Activated naive CD4-positive, alpha-beta T cell (primary cell): ENCODE measurements around the gene PCDHGA4.
A peak's percentile ranks its signal among the peaks of the same experiment; 100 is the strongest.
"Not testable (repeated sequence)": the region's sequence is repeated elsewhere in the genome, so short reads cannot be mapped to it uniquely, and the experiment has no call there.

Experiments
- DNase-seq, 4 experiments: peaks; one replicate each; lab custom pipeline; 2025; lab: John Stamatoyannopoulos, UW

The PCDHGA4 gene

DNA sequence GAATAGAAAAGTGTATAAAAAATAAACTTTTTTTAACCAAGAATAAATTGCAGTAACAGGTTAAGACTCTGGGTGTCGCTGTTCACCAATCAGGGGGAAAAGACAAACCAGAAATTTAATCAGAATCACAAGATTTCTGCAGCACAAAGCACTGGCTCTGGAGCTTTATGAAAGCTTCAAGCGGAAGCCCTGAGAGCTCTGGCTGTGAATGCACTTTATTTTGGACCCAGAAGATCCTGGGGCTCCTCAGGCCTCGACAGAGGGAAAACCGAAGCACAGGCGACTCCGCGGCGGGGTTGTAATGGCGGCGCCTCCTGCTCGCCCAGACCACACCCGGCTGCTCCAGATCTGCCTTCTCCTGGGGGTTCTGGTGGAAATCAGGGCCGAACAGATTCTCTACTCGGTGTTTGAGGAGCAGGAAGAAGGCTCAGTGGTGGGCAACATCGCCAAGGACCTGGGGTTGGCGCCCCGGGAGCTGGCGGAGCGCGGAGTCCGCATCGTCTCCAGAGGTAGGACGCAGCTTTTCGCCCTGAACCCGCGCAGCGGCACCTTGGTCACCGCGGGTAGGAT lies at the start of gene PCDHGA4:
Gene PCDHGA4, plus strand, starts transcription at position 122 of the 570 bp plus-strand sequence. Its CDS starts 87 bp downstream, at position 209.
- DNase-seq, result no peak

- no peak for DNase-seq
Observed at GRCh38 chr5:141306630-141307029, 48.2 kb upstream of the PCDHGA4 start.

DNA sequence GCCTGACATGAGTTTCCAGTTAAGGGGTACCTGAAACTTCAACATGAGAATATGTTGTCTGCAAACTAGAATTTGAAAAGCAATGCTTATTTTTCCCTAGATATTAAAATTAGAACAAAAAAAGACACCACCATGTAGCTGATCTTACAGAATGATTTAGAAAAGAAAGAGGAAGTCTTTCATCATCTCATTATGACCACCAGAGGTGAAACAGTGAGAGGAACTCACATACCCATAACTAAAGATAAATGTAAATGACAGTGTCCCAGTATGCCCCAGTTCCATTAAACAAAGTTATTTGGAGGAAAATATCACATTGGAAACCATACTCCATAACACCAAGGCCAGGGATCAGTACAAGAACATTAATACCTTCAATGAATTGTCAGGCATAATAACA lies 41.1 kb upstream of the PCDHGA4 start:
- no peak for DNase-seq

GRCh38 chr5:141316963-141317362 lies 37.9 kb upstream of the PCDHGA4 start:
- not testable (repeated sequence) for DNase-seq

- no peak for DNase-seq
Observed at GRCh38 chr5:141319202-141319601, 35.6 kb upstream of the PCDHGA4 start.

DNA sequence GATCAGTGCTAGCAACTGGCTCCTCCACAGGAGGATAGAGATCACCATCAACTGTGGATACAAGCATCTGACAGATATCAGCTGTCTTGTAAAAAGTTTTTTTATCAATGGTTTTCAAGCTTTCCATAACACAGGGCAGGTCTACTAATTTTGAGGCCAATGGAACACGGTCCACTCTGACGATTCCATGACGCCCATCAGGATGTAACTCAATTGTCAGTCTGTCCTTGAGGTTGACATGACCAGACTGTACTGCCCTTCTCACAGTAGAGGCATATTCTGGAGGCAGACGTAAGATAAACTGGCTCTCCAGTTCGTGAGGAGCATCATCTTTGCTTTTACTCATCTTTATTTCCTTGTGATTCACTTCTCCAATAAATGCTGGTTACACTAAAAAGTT lies 35.1 kb upstream of the PCDHGA4 start:
- no peak for DNase-seq

- peak; percentile 75 to 89 (median 84) for DNase-seq
Observed at GRCh38 chr5:141320225-141321169, 34.3 kb upstream of the PCDHGA4 start, which contains the start of gene TAF7. Gene TAF7, minus strand, starts transcription at chr5:141320784. Its CDS starts 740 bp downstream, at chr5:141320044.

DNA sequence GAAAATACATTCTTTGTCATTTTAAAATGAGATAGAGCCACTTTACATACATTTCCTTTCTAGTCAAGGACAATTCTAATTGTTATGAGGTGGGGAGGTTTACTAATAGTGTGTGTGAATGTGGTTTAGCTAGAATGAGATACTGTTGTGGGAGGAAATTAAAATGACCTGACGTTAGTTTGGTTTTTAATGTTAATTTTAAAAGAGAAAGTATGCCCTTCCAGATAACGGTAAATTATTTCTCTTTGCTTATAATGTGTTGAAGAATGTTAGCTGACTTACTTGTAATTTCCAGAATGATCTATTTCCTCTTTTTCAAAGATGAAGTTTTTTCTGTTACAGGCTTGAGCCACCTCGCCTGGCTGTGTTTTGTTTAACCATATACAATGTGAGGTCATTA lies 32.6 kb upstream of the PCDHGA4 start:
- DNase-seq, result no peak

DNA sequence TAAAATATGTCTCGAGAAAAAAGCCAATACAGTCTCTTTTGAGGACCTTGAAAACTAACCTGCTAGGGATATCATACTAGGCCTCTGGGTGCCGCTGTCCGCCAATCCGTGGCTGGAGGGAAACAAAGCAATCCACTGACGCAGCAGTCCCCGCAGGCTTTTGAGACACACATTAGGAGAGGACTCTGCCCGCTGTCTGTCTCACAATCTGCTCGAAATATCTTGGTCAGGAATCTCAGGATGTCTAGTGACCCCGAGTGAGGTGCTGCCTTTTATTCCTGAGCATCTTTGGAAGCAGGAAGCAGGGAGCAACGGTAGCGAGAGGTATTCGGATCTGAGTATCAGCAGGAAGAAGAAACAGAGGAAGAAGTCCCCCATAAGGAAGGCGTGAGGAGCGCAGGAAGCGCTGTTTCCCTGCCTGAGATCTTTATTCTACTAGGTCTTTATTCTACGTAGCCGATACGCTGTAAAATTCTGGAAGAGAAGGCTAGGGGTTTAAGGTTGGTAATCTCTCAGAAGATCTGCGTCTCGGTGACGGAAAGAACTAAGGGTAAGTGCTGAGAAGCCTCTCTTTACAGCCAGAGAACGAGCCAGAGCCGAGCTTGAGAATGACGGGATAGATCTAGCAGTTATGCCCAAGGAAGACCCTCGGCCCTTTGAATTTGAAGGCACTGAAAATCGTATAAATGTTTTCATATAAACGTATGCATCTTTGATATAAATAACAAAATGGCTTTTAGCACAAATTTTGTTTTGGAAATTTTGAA lies 28.6 kb upstream of the PCDHGA4 start:
- DNase-seq, result peak in 3 of 4 experiments; percentile 5 to 49 (median 24)

- no peak for DNase-seq
Observed at GRCh38 chr5:141328231-141328630, 26.6 kb upstream of the PCDHGA4 start.

DNA sequence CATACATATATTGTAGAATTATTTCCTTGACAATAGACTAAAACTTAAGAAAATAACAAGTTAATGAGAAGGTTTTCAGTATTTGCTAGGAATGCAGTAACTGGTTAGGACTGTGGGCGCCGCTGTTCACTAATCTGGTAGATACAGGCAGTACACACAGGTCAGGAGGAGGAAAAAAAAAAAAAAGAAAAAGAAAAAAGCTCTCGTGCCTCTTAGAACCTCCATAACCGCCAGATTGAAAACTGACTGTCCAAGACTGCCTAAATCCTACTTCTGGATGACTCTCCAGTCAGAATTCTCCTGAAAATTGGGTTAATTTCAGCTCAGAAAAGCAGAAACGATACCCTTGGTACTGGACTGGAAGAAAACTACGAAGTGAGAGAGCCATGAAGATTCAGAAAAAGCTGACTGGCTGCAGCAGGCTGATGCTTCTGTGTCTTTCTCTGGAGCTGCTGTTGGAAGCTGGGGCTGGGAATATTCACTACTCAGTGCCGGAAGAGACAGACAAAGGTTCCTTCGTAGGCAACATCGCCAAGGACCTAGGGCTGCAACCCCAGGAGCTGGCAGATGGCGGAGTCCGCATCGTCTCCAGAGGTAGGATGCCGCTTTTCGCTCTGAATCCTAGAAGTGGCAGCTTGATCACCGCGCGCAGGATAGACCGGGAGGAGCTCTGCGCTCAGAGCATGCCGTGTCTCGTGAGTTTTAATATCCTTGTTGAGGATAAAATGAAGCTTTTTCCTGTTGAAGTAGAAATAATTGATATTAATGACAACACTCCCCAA lies 24.3 kb upstream of the PCDHGA4 start, which contains the start of gene PCDHGA1:
Gene PCDHGA1, plus strand, starts transcription at position 216 of the 782 bp plus-strand sequence.
- no peak for DNase-seq

DNA sequence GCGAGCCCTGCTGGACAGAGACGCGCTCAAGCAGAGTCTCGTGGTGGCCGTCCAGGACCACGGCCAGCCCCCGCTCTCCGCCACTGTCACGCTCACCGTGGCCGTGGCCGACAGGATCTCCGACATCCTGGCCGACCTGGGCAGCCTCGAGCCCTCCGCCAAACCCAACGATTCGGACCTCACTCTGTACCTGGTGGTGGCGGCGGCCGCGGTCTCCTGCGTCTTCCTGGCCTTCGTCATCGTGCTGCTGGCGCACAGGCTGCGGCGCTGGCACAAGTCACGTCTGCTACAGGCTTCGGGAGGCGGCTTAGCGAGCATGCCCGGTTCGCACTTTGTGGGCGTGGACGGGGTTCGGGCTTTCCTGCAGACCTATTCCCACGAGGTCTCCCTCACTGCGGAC lies 22.2 kb upstream of the PCDHGA4 start:
- not testable (repeated sequence) for DNase-seq

GRCh38 chr5:141338538-141339306 lies 16.1 kb upstream of the PCDHGA4 start, which contains the start of gene PCDHGA2:
Gene PCDHGA2, plus strand, starts transcription at chr5:141338760.
- DNase-seq, result no peak

DNA sequence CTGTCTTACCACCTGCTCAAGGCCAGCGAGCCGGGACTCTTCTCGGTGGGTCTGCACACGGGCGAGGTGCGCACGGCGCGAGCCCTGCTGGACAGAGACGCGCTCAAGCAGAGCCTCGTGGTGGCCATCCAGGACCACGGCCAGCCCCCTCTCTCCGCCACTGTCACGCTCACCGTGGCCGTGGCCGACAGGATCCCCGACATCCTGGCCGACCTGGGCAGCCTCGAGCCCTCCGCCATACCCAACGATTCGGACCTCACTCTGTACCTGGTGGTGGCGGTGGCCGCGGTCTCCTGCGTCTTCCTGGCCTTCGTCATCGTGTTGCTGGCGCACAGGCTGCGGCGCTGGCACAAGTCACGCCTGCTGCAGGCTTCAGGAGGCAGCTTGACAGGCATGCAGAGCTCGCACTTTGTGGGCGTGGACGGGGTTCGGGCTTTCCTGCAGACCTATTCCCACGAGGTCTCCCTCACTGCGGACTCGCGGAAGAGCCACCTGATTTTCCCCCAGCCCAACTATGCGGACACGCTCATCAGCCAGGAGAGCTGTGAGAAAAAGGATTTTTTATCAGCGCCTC lies 14.0 kb upstream of the PCDHGA4 start:
- not testable (repeated sequence) for DNase-seq

GRCh38 chr5:141342773-141343172 lies 12.0 kb upstream of the PCDHGA4 start:
- no peak for DNase-seq

DNA sequence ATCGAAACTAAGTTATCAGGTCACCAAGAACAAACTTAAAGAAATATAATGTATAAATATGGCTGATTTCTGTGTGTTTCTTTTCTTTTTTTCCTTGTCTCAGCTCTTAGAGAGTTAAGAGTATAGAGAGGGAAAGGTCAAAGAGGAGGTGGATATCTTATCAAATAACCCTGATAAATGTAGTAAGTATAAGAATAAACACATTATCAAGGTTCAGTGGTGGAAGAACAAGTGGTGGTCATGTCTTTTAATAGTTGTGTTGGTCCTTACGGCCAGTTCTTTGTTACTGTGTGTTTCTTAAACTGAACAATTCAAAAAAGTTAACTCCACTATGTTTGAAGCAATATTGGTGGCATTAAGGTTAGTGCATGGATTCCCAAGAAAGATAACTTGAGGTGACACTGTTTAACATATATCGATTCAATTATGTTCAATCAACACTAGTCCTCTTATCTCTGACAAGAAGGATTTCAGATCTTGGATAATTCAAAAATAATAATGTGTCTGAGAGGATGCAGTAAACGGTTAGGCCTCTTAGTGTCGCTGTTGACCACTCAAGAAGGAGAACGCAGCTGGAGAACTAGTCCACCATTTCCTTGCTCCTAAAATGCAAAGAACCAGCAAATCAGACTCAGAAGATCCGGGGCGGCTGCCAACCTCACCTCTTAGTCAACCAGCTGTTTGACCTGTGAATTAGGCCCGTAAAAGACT lies 11.4 kb upstream of the PCDHGA4 start, which contains the start of gene PCDHGA3:
Gene PCDHGA3, plus strand, starts transcription at position 588 of the 711 bp plus-strand sequence. CDS start 205 bp downstream, outside the sequence.
- DNase-seq, result no peak

- DNase-seq, result no peak
Observed at GRCh38 chr5:141343953-141344463, 10.8 kb upstream of the PCDHGA4 start.

DNA sequence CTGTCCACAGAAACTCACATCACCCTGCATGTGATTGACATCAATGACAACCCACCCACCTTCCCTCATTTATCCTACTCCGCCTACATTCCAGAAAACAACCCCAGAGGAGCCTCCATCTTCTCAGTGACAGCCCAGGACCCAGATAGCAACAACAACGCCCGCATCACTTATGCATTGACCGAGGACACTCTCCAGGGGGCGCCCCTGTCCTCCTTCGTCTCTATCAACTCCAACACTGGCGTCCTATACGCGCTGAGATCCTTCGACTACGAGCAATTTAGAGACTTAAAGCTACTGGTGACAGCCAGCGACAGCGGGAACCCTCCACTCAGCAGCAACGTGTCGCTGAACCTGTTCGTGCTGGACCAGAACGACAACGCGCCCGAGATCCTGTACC lies 9.5 kb upstream of the PCDHGA4 start:
- no peak for DNase-seq

DNA sequence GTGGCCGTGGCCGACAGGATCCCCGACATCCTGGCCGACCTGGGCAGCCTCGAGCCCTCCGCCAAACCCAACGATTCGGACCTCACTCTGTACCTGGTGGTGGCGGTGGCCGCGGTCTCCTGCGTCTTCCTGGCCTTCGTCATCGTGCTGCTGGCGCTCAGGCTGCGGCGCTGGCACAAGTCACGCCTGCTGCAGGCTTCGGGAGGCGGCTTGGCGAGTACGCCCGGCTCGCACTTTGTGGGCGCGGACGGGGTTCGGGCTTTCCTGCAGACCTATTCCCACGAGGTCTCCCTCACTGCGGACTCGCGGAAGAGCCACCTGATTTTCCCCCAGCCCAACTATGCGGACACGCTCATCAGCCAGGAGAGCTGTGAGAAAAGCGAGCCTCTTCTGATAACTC lies 8.8 kb upstream of the PCDHGA4 start:
- not testable (repeated sequence) for DNase-seq
